Measurements from ENCODE around the gene LRG1.

DNA sequence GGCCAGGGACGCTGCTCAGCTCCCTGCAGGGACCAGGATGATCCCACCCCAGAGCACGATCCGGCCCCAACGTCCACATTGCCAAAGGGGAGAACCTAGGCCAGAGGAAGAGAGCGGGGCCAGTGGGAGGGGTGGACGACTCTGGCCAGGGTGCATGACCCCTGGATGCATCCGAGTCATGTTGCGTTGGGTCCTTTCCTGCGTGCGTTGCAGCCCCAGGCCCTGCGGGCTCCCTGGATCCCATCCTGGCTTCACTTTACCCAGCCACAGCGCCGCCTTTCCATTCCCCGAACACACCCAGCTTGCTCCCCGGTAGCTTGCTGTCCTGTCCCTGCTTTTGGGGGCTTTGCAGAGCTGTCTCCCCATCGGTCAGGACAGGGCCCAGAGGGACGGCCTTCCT is 32.0 kb downstream of the LRG1 start:
- no peak for TF ChIP-seq ZFP30 (CRISPR knock-in tag; IDR thresholded peaks at IDR 0.05)
- no peak for TF ChIP-seq GLIS3 (CRISPR knock-in tag; IDR thresholded peaks at IDR 0.05)
- no peak for TF ChIP-seq ZC3H10 (CRISPR knock-in tag; IDR thresholded peaks at IDR 0.05)
- TF ChIP-seq CSDC2 (CRISPR knock-in tag; IDR thresholded peaks at IDR 0.05): no peak
- TF ChIP-seq, protein P1, sequence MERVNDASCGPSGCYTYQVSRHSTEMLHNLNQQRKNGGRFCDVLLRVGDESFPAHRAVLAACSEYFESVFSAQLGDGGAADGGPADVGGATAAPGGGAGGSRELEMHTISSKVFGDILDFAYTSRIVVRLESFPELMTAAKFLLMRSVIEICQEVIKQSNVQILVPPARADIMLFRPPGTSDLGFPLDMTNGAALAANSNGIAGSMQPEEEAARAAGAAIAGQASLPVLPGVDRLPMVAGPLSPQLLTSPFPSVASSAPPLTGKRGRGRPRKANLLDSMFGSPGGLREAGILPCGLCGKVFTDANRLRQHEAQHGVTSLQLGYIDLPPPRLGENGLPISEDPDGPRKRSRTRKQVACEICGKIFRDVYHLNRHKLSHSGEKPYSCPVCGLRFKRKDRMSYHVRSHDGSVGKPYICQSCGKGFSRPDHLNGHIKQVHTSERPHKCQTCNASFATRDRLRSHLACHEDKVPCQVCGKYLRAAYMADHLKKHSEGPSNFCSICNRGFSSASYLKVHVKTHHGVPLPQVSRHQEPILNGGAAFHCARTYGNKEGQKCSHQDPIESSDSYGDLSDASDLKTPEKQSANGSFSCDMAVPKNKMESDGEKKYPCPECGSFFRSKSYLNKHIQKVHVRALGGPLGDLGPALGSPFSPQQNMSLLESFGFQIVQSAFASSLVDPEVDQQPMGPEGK (CRISPR knock-in tag; IDR thresholded peaks at IDR 0.05; ENCODE audit: borderline replicate concordance): no peak
- TF ChIP-seq TCF4 (CRISPR knock-in tag; IDR thresholded peaks at IDR 0.05; ENCODE audit: borderline replicate concordance): no peak
- TF ChIP-seq RARB (CRISPR knock-in tag; IDR thresholded peaks at IDR 0.05): no peak
- TF ChIP-seq ZFP3 (CRISPR knock-in tag; IDR thresholded peaks at IDR 0.05): no peak
- TF ChIP-seq, protein P2, sequence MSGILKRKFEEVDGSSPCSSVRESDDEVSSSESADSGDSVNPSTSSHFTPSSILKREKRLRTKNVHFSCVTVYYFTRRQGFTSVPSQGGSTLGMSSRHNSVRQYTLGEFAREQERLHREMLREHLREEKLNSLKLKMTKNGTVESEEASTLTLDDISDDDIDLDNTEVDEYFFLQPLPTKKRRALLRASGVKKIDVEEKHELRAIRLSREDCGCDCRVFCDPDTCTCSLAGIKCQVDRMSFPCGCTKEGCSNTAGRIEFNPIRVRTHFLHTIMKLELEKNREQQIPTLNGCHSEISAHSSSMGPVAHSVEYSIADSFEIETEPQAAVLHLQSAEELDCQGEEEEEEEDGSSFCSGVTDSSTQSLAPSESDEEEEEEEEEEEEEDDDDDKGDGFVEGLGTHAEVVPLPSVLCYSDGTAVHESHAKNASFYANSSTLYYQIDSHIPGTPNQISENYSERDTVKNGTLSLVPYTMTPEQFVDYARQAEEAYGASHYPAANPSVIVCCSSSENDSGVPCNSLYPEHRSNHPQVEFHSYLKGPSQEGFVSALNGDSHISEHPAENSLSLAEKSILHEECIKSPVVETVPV (CRISPR knock-in tag; IDR thresholded peaks at IDR 0.05): no peak
- TF ChIP-seq ZNF565 (CRISPR knock-in tag; conservative IDR thresholded peaks at IDR 0.05; ENCODE audit: low read depth): no peak
